ENCODE measurements around the gene EPM2AIP1. TPM values are rescaled to one million over a fixed set of nuclear protein-coding genes. Genes with fewer than 3 reads are reported as not detected.

The EPM2AIP1 gene
- total RNA-seq, 1 experiment from 2014 or later: 11.4 TPM

GRCh38 chr3:36969085-36969484 lies 23.8 kb downstream of the EPM2AIP1 start:
- H3K4me1 Mint-ChIP-seq: peaks cover 21 to 30% of the 10 kb centered on the region in 2 experiments
- no peak overlapping the region for H2BK20ac ChIP-seq (ENCODE audit: low read depth, low read length, poor library complexity, severe bottlenecking)
- H2AFZ ChIP-seq (ENCODE audit: low read length): no peak overlapping the region

More at GRCh38 chr3:36969085-36969484, 23.8 kb downstream of the EPM2AIP1 start:
- no peak overlapping the region for H2BK12ac ChIP-seq (ENCODE audit: insufficient read length, low read depth, low read length)
- peak overlapping the region; percentile 11 to 84 (median 77); a peak in 3 of 7 replicates for H3K27ac Mint-ChIP-seq
- no peak overlapping the region for H3K18ac ChIP-seq (ENCODE audit: insufficient read length, low read depth, low read length)
- H3K27me3 ChIP-seq (ENCODE audit: insufficient read depth, low read length): no peaks in the 10 kb centered on the region
- no peak overlapping the region for H3K14ac ChIP-seq (ENCODE audit: insufficient read depth, low read length)
- H3K9me3 ChIP-seq (ENCODE audit: control insufficient read depth, low read depth, low read length): no peaks in the 10 kb centered on the region
- no peak overlapping the region for H2BK5ac ChIP-seq (ENCODE audit: insufficient read length, low read length)
- H2BK120ac ChIP-seq (ENCODE audit: low read depth, low read length, poor library complexity, severe bottlenecking): no peak overlapping the region
- WGBS (ENCODE audit: extremely low coverage, insufficient read length, low lambda C conversion rate): no CpG with 5 or more reads among the region's 4 CpGs
- no peak overlapping the region for H3T11ph ChIP-seq (ENCODE audit: low read length)
- H3K36me3 Mint-ChIP-seq (ENCODE audit: insufficient read depth in 1 of 3, low read depth in 3 of 3): no peaks in the 10 kb centered on the region
- H3K4me3 Mint-ChIP-seq: no peak overlapping the region
- no peak overlapping the region for H3K4me2 ChIP-seq (ENCODE audit: insufficient read depth, insufficient read length, low read length)
- no peaks in the 10 kb centered on the region for H3K79me2 ChIP-seq (ENCODE audit: insufficient read depth, low read length)
- peaks cover 5% of the 10 kb centered on the region; the same call in 1 of the 2 replicates for H3K4me1 ChIP-seq (ENCODE audit: insufficient read depth, low read length)
- H3K27ac ChIP-seq (ENCODE audit: insufficient read length, low read depth, low read length): no peak overlapping the region
- no peak for DNase-seq
- H4K20me1 ChIP-seq (ENCODE audit: control insufficient read depth, insufficient read depth, insufficient read length): no peaks in the 10 kb centered on the region
- no peak for TF ChIP-seq CTCF (conservative IDR thresholded peaks at IDR 0.05)
- no peaks in the 10 kb centered on the region for H3K79me1 ChIP-seq (ENCODE audit: insufficient read depth, low read depth, low read length, poor library complexity, severe bottlenecking)
- H3K56ac ChIP-seq (ENCODE audit: insufficient read length, low read depth, low read length): no peak overlapping the region
- no peak overlapping the region for H3K23ac ChIP-seq (ENCODE audit: insufficient read length, low read depth, low read length)
- H3K23me2 ChIP-seq (ENCODE audit: insufficient read length, low read depth, low read length, poor library complexity, severe bottlenecking): no peaks in the 10 kb centered on the region
- H2BK15ac ChIP-seq (ENCODE audit: low read depth, low read length): no peak overlapping the region
- no peak overlapping the region for H2AK5ac ChIP-seq (ENCODE audit: insufficient read length, low read length)
- no peaks in the 10 kb centered on the region for H3K9me3 Mint-ChIP-seq
- H3K9ac ChIP-seq (ENCODE audit: extremely low read depth, insufficient read length, low read length): no peak overlapping the region
- no peak overlapping the region for H4K8ac ChIP-seq (replicated peaks; ENCODE audit: insufficient read length, low read depth, low read length)
- H4K91ac ChIP-seq (ENCODE audit: insufficient read length, low read depth, low read length): no peak overlapping the region
- no peak overlapping the region for H4K5ac ChIP-seq (ENCODE audit: insufficient read length, low read depth, low read length)
- no peaks in the 10 kb centered on the region for H3K27me3 Mint-ChIP-seq (ENCODE audit: low read depth)
- H3K4ac ChIP-seq (ENCODE audit: low read depth, low read length): no peak overlapping the region
